Stomach (tissue), 9 donors: ENCODE results near the gene KCNG4. TPM values are rescaled to one million over a fixed set of nuclear protein-coding genes. Genes with fewer than 3 reads are reported as not detected.
"Not testable (repeated sequence)": the region's sequence is repeated elsewhere in the genome, so short reads cannot be mapped to it uniquely, and the experiment has no call there.

Source experiments
- DNase-seq, 2 donors: peaks; one replicate each; pipeline versions ENCODE4 v3.0.0 to v3.0.0-alpha.2; 2013 to 2019
- H3K27ac ChIP-seq, 5 donors: fragments of 200-600 bp in 4 of 5; sonication (generic) in 4 of 5; one replicate each; pipeline ENCODE4 v1.5.1; 2013 to 2019; ENCODE audit warnings: mild to moderate bottlenecking in 1 of 5, moderate library complexity in 1 of 5
- H3K27me3 ChIP-seq, 3 donors: fragments of 200-600 bp; sonication (generic); one replicate each; pipeline ENCODE4 v1.5.1; 2017 to 2019; ENCODE audit warnings: mixed run types in 1 of 3
- H3K36me3 ChIP-seq, 4 donors: fragments of 200-600 bp; sonication (generic); 1 replicate in 3 of 4; 2 replicates in 1 of 4; pipeline ENCODE4 v1.5.1; 2016 to 2019
- H3K4me1 ChIP-seq, 4 donors: fragments of 200-600 bp; sonication (generic); one replicate each; pipeline ENCODE4 v1.5.1; 2016 to 2019
- H3K4me3 ChIP-seq, 4 donors: fragments of 200-600 bp; sonication (generic) in 3 of 4; one replicate each; pipeline ENCODE4 v1.5.1; 2016 to 2019; ENCODE audit warnings: mild to moderate bottlenecking in 1 of 4
- H3K9me3 ChIP-seq, 4 donors: fragments of 200-600 bp; sonication (generic); one replicate each; pipeline ENCODE4 v1.5.1; 2016 to 2019
- CTCF ChIP-seq, 7 experiments: fragments of 450-650 bp in 4 of 7; fragments of 200-600 bp in 3 of 7; sonication (generic) in 3 of 7; IDR thresholded peaks; one replicate each; pipeline ENCODE4 v1.5.1; 2016 to 2019; ENCODE audit warnings: antibody characterized with exemption in 7 of 7, control low read depth in 2 of 7, mild to moderate bottlenecking in 1 of 7
- EP300 ChIP-seq: sonication (generic); formaldehyde crosslinking; IDR thresholded peaks from one replicate; pipeline ENCODE4 v1.6.1; 2017; ENCODE audit warnings: antibody characterized with exemption
- POLR2A ChIP-seq, 4 donors: fragments of 450-650 bp; IDR thresholded peaks; one replicate each; pipeline ENCODE4 v1.6.1; 2016; ENCODE audit warnings: antibody characterized with exemption in 4 of 4, control low read depth in 2 of 4, mild to moderate bottlenecking in 1 of 4, moderate library complexity in 1 of 4
- POLR2AphosphoS5 ChIP-seq, 3 donors: sonication (generic); formaldehyde crosslinking; IDR thresholded peaks; one replicate each; pipeline ENCODE4 v1.6.1; 2016; ENCODE audit warnings: antibody characterized with exemption in 3 of 3
- WGBS, 5 donors: extraction: QIAGEN DNeasy Blood & Tissue Kit in 3 of 5; methylation state at CpG; one replicate each; pipeline versions ENCODE4 v1.1.5 to v1.1.7; 2013 to 2018; 5-methylcytosine and 5-hydroxymethylcytosine counted together
- intact Hi-C: fragments of 100-400 bp; cut with DNase I; formaldehyde crosslinking; loops from one replicate; pipeline ENCODE4 v1.15.1; 2023; ENCODE audit warnings: low total_unique reads
- polyA plus RNA-seq, 3 donors: library from polyadenylated mRNA; stranded (reverse); fragments of 200-250 nt; gene quantifications; one replicate each; pipeline ENCODE4 v1.2.3, GENCODE V29; 2013
- total RNA-seq, 5 donors: library from RNA; depleted of rRNA; stranded (reverse); fragments of >200 nt; gene quantifications; one replicate each; pipeline versions ENCODE4 v1.1.0 to v1.2.3, GENCODE V29; 2014 to 2016
- donor health status: healthy with polysubstance abuse.
- donor health status: Bipolar disorder and iron deficiency.
- donor health status: healthy.

Gene KCNG4
- total and polyA plus RNA-seq, 8 donors, result not detected

DNA sequence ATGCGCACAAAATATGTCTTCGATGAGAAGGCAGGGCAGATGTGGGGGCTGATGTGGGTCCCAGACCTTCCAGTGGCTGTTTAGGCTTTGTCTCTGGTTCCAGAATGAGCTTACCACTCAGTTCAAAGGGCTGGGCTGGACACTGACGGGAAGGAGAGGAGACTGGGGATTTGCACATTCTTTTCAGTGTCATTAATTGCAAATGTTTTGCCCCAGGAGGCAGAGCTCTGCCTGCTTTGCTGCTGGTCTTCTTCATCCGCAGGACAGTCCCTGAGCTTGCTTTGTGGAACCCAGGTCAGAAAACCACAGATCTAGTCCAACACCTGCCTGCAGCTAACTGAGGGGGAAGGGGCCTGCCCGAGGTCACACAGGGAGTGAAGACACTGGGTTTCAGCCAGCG is 20.9 kb downstream of the KCNG4 start:
- WGBS, 5 donors, result 61 to 78% (median 67%) methylated on average over 6 of the region's 6 CpGs
- no peak for DNase-seq
- Histone ChIP-seq H3K27me3 (no peaks in the 10 kb centered on the region), H3K4me3 (no peak overlapping the region), H3K36me3 (no peaks in the 10 kb centered on the region), H3K9me3 (no peaks in the 10 kb centered on the region), H3K4me1 (no peaks in the 10 kb centered on the region), H3K27ac (no peak overlapping the region)
- TF ChIP-seq POLR2AphosphoS5 (IDR thresholded peaks at IDR 0.05) (no peak), POLR2A (IDR thresholded peaks at IDR 0.05) (no peak), CTCF (IDR thresholded peaks at IDR 0.05) (no peak), EP300 (no peak)
- intact Hi-C loops, result no loop called here

DNA sequence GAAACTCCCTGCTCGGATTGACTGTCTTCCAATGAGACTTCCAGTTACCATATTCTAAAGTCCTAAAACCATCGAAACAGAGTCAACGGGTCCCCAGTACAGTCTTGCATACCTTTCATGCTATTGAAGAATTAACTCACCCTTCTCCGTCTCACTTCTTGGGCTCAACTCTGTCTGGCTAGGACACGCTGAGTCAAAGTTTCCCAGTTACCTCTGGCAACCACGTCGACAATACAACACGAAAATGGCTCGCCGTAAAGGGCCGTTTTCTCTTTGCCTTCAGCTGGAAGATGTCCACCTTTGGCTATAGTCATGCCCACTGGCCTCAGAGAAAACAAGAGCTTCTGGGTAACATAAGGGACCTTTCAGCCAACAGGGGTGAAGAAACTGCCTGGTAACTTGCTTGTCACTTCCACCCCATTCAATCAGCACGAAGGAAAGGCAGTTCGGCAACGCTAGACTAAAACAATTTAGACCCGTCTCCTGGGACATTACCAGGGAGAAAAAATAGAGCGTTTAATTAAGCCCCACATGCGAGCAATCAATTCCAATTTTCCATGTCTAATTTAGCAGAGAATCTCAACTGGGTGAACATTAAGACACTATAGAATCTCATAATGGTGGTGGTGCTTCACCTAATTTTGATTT is 21.5 kb downstream of the KCNG4 start:
- Histone ChIP-seq H3K27me3 (no peaks in the 10 kb centered on the region), H3K4me3 (no peak overlapping the region), H3K27ac (no peak overlapping the region), H3K4me1 (no peaks in the 10 kb centered on the region), H3K36me3 (no peaks in the 10 kb centered on the region), H3K9me3 (no peaks in the 10 kb centered on the region)
- WGBS, 5 donors, result 79 to 87% (median 86%) methylated on average over 17 of the region's 17 CpGs
- no peak for TF ChIP-seq EP300
- no peak for TF ChIP-seq CTCF (IDR thresholded peaks at IDR 0.05)
- DNase-seq, result no peak
- intact Hi-C loops, result no loop called here

GRCh38 chr16:84216144-84216543 is 23.7 kb downstream of the KCNG4 start:
- H3K27ac ChIP-seq, H3K9me3 ChIP-seq, intact Hi-C loops, H3K4me3 ChIP-seq, H3K36me3 ChIP-seq, DNase-seq, H3K27me3 ChIP-seq, H3K4me1 ChIP-seq: not testable (repeated sequence)
- WGBS, 5 donors, result 82 to 94% (median 88%) methylated on average over 3 of the region's 3 CpGs

- 72 to 84% (median 74%) methylated on average over 5 of the region's 5 CpGs for WGBS, 5 donors
- intact Hi-C loops, result no loop called here
- DNase-seq, result no peak
- Histone ChIP-seq H3K36me3 (no peaks in the 10 kb centered on the region), H3K4me1 (no peaks in the 10 kb centered on the region), H3K4me3 (no peak overlapping the region), H3K27ac (no peak overlapping the region), H3K9me3 (no peaks in the 10 kb centered on the region), H3K27me3 (no peaks in the 10 kb centered on the region)
- no peak for TF ChIP-seq CTCF (IDR thresholded peaks at IDR 0.05)
- no peak for TF ChIP-seq EP300
- no peak for TF ChIP-seq POLR2AphosphoS5 (IDR thresholded peaks at IDR 0.05)
- no peak for TF ChIP-seq POLR2A (IDR thresholded peaks at IDR 0.05)
Observed at GRCh38 chr16:84215531-84215930, 24.3 kb downstream of the KCNG4 start.

- Histone ChIP-seq H3K4me1 (no peaks in the 10 kb centered on the region), H3K27me3 (no peaks in the 10 kb centered on the region), H3K36me3 (no peaks in the 10 kb centered on the region), H3K4me3 (no peak overlapping the region), H3K27ac (no peak overlapping the region), H3K9me3 (no peaks in the 10 kb centered on the region)
- no peak for DNase-seq
- TF ChIP-seq POLR2A (IDR thresholded peaks at IDR 0.05) (no peak), CTCF (IDR thresholded peaks at IDR 0.05) (no peak), POLR2AphosphoS5 (IDR thresholded peaks at IDR 0.05) (no peak), EP300 (no peak)
- 72 to 86% (median 81%) methylated on average over 14 to 15 of the region's 15 CpGs for WGBS, 5 donors
- intact Hi-C loops, result no loop called here
Observed at GRCh38 chr16:84214451-84215066, 25.3 kb downstream of the KCNG4 start.
